Measurements from ENCODE around the gene SLC30A2. TPM values are rescaled to one million over a fixed set of nuclear protein-coding genes. Genes with fewer than 3 reads are reported as not detected.
A peak's percentile ranks its signal among the peaks of the same experiment; 100 is the strongest.

The SLC30A2 gene
- total and polyA plus RNA-seq, 4 donors = 0.02 to 0.51 (median 0.24) TPM

GRCh38 chr1:26069941-26070295, 24.0 kb upstream of the SLC30A2 start:
- Histone ChIP-seq H3K36me3 (ENCODE audit: control insufficient read depth in 4 of 4, insufficient read depth in 4 of 4, low read length in 4 of 4) (no peaks in the 10 kb centered on the region), H3K9me3 (ENCODE audit: control insufficient read depth in 4 of 4, insufficient read depth in 3 of 4, low read length in 3 of 4) (peaks cover 0 to 2% (median 0%) of the 10 kb centered on the region in 4 donors), H3K4me1 (ENCODE audit: control insufficient read depth in 5 of 5, insufficient read depth in 5 of 5, low read length in 5 of 5) (peaks cover 0 to 7% (median 0%) of the 10 kb centered on the region in 5 donors), H3K27me3 (ENCODE audit: control insufficient read depth in 3 of 3, insufficient read depth in 3 of 3, low read length in 2 of 3) (peaks cover 0 to 7% (median 3%) of the 10 kb centered on the region in 3 donors), H3K4me3 (no peak overlapping the region), H3K9ac (ENCODE audit: insufficient read depth in 1 of 2, low read length in 2 of 2) (no peak overlapping the region), H3K27ac (ENCODE audit: low read depth in 1 of 2, low read length in 1 of 2) (no peak overlapping the region)
- 73 to 96% methylated on average over 1 of the region's 1 CpG for WGBS, 2 donors
- ATAC-seq (ENCODE audit: insufficient read depth, low FRiP score) = no peak
- no peak for DNase-seq
- TF ChIP-seq, protein P1, sequence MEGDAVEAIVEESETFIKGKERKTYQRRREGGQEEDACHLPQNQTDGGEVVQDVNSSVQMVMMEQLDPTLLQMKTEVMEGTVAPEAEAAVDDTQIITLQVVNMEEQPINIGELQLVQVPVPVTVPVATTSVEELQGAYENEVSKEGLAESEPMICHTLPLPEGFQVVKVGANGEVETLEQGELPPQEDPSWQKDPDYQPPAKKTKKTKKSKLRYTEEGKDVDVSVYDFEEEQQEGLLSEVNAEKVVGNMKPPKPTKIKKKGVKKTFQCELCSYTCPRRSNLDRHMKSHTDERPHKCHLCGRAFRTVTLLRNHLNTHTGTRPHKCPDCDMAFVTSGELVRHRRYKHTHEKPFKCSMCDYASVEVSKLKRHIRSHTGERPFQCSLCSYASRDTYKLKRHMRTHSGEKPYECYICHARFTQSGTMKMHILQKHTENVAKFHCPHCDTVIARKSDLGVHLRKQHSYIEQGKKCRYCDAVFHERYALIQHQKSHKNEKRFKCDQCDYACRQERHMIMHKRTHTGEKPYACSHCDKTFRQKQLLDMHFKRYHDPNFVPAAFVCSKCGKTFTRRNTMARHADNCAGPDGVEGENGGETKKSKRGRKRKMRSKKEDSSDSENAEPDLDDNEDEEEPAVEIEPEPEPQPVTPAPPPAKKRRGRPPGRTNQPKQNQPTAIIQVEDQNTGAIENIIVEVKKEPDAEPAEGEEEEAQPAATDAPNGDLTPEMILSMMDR (IDR thresholded peaks at IDR 0.05; ENCODE audit: control extremely low read depth, extremely low read depth) = no peak

GRCh38 chr1:26067432-26067911, 21.6 kb upstream of the SLC30A2 start, which contains the start of gene TRIM63:
Gene TRIM63, minus strand, starts transcription at chr1:26067630. Its CDS starts 136 bp downstream, at chr1:26067494.
- Histone ChIP-seq H3K27me3 (ENCODE audit: control insufficient read depth in 3 of 3, insufficient read depth in 3 of 3, low read length in 2 of 3) (peaks cover 0 to 7% (median 3%) of the 10 kb centered on the region in 3 donors), H3K36me3 (ENCODE audit: control insufficient read depth in 4 of 4, insufficient read depth in 4 of 4, low read length in 4 of 4) (no peaks in the 10 kb centered on the region), H3K9me3 (ENCODE audit: control insufficient read depth in 4 of 4, insufficient read depth in 3 of 4, low read length in 3 of 4) (peaks cover 0 to 2% (median 0%) of the 10 kb centered on the region in 4 donors), H3K9ac (ENCODE audit: insufficient read depth in 1 of 2, low read length in 2 of 2) (no peak within 1 kb of the TSS), H3K27ac (ENCODE audit: low read depth in 1 of 2, low read length in 1 of 2) (peak within 1 kb of the TSS in 1 of 2 donors; percentile 96), H3K4me3 (no peak within 1 kb of the TSS), H3K4me1 (ENCODE audit: control insufficient read depth in 5 of 5, insufficient read depth in 5 of 5, low read length in 5 of 5) (peaks cover 0 to 7% (median 0%) of the 10 kb centered on the region in 5 donors)
- TF ChIP-seq, protein P1 (IDR thresholded peaks at IDR 0.05; ENCODE audit: control extremely low read depth, extremely low read depth) = no peak
- WGBS, 2 donors = 69 to 76% methylated on average over 9 of the region's 9 CpGs
- no peak for ATAC-seq (ENCODE audit: insufficient read depth, low FRiP score)
- DNase-seq = no peak

GRCh38 chr1:26066857-26067256, 20.9 kb upstream of the SLC30A2 start:
- WGBS, 2 donors = 56 to 76% methylated on average over 4 of the region's 4 CpGs
- DNase-seq (peak in 1 of 3 donors; percentile 22), ATAC-seq (ENCODE audit: insufficient read depth, low FRiP score) (no peak)
- Histone ChIP-seq H3K4me1 (ENCODE audit: control insufficient read depth in 5 of 5, insufficient read depth in 5 of 5, low read length in 5 of 5) (peaks cover 0 to 7% (median 0%) of the 10 kb centered on the region in 5 donors), H3K9ac (ENCODE audit: insufficient read depth in 1 of 2, low read length in 2 of 2) (no peak overlapping the region), H3K4me3 (no peak overlapping the region), H3K36me3 (ENCODE audit: control insufficient read depth in 4 of 4, insufficient read depth in 4 of 4, low read length in 4 of 4) (no peaks in the 10 kb centered on the region), H3K9me3 (ENCODE audit: control insufficient read depth in 4 of 4, insufficient read depth in 3 of 4, low read length in 3 of 4) (no peaks in the 10 kb centered on the region), H3K27ac (ENCODE audit: low read depth in 1 of 2, low read length in 1 of 2) (peak overlapping the region in 1 of 2 donors; percentile 96), H3K27me3 (ENCODE audit: control insufficient read depth in 3 of 3, insufficient read depth in 3 of 3, low read length in 2 of 3) (peaks cover 0 to 4% (median 3%) of the 10 kb centered on the region in 3 donors)
- TF ChIP-seq, protein P1 (IDR thresholded peaks at IDR 0.05; ENCODE audit: control extremely low read depth, extremely low read depth) = no peak

All from lung (tissue), 12 donors.